Measurements from ENCODE around the gene KCTD1.

GRCh38 chr18:26504831-26505230, 43.5 kb downstream of the KCTD1 start:
- no peak for TF ChIP-seq CTCF (IDR thresholded peaks at IDR 0.05)
- no peak for TF ChIP-seq EZH2 (IDR thresholded peaks at IDR 0.05; ENCODE audit: borderline replicate concordance, insufficient read depth, low read depth, low read length, poor library complexity, severe bottlenecking)

Measured in B cell (primary cell).